ENCODE data around the gene TACR2. TPM values are rescaled to one million over a fixed set of nuclear protein-coding genes. Genes with fewer than 3 reads are reported as not detected.

Gene TACR2
- total RNA-seq, 4 donors from 2014 or later: 18.9 to 241 (median 78.9) TPM

DNA sequence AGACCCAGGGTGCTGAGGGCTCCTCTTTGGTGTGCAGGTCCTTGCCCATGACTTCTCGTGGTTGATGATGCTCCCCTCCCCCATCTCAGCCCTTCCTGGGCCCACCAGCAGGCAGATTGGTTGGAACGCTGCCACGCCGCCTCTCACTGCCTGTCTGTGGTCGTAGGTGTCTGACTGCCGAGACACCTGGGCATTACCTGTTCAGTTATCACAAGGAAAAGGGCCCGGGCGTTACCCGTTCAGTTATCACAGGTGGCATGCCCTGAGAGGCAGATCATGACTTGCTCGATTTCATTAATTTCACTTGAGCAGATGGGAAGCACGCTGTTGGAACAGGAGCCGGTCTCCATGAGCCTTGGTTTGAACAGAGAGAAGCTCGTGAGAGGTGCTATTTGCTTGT is 42.5 kb downstream of the TACR2 start:
- no peak overlapping the region for H3K4me3 ChIP-seq
- no peaks in the 10 kb centered on the region for H3K9me3 ChIP-seq
- no peak overlapping the region for H3K27ac ChIP-seq
- WGBS, 2 donors (ENCODE audit: low coverage in 1 of 2): 92 to 100% methylated on average over 2 to 13 of the region's 13 CpGs
- intact Hi-C loops (cut with DNase I; ENCODE audit: low total_unique reads): no loop called here
- peaks cover 4 to 13% (median 6%) of the 10 kb centered on the region in 4 donors for H3K4me1 ChIP-seq
- no peak for DNase-seq
- peaks cover 0 to 23% (median 6%) of the 10 kb centered on the region in 4 donors for H3K36me3 ChIP-seq
- in situ Hi-C loops (cut with MboI; ENCODE audit: low pct_ligation_motif_present in 1 of 4, low pct_unique_long_range_greater_than_20kb in 1 of 4, low sequenced_read_pairs in 3 of 4): no loop called here
- H3K27me3 ChIP-seq: no peaks in the 10 kb centered on the region
- TF ChIP-seq, protein P1, sequence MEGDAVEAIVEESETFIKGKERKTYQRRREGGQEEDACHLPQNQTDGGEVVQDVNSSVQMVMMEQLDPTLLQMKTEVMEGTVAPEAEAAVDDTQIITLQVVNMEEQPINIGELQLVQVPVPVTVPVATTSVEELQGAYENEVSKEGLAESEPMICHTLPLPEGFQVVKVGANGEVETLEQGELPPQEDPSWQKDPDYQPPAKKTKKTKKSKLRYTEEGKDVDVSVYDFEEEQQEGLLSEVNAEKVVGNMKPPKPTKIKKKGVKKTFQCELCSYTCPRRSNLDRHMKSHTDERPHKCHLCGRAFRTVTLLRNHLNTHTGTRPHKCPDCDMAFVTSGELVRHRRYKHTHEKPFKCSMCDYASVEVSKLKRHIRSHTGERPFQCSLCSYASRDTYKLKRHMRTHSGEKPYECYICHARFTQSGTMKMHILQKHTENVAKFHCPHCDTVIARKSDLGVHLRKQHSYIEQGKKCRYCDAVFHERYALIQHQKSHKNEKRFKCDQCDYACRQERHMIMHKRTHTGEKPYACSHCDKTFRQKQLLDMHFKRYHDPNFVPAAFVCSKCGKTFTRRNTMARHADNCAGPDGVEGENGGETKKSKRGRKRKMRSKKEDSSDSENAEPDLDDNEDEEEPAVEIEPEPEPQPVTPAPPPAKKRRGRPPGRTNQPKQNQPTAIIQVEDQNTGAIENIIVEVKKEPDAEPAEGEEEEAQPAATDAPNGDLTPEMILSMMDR (IDR thresholded peaks at IDR 0.05): no peak
- TF ChIP-seq POLR2A (IDR thresholded peaks at IDR 0.05): no peak
- TF ChIP-seq POLR2AphosphoS5 (IDR thresholded peaks at IDR 0.05): no peak
- TF ChIP-seq EP300 (IDR thresholded peaks at IDR 0.05; ENCODE audit: low read depth): no peak

DNA sequence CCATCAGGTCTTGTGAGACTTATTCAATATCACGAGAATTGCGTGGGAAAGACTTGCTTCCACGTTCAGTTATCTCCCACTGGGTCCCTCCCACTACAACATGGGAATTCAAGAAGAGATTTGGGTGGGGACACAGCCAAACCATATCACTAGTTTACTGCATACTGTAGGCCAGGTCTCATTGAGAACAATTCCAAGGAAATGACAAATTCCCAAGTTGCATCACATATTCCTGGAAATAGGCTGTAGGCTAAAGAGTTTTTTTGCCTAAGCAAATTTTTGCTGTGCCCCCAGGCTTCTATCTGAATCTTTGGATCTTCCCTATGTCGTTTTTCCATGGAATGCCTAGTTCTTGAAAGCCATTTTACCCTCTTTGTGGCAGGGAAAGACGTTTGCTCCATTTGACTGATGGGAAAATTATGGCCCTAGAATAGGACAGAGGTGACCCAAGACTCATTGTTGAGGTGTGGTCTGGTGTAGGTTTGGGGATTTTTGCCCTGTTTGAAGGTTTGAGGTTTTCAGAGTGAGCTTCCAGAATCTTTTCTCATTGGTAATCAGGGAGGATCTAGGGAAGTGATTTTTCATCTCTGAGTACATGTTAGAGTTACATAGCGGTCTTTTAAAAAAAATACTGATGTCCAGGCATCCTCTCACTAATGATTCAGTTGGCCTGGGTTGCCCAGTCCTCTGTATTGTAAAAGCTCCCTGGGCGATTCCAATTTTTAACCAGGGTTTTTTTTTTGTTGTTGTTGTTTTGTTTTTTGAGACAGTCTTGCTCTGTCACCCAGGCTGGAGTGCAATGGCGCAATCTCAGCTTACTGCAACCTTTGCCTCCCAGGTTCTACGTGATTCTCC is 44.4 kb downstream of the TACR2 start:
- H3K4me3 ChIP-seq: no peak overlapping the region
- H3K9me3 ChIP-seq: no peaks in the 10 kb centered on the region
- in situ Hi-C loops (cut with MboI; ENCODE audit: low pct_ligation_motif_present in 1 of 4, low pct_unique_long_range_greater_than_20kb in 1 of 4, low sequenced_read_pairs in 3 of 4) (no loop called here), intact Hi-C loops (cut with DNase I; ENCODE audit: low total_unique reads) (no loop called here)
- no peak for DNase-seq
- H3K27me3 ChIP-seq: no peaks in the 10 kb centered on the region
- peaks cover 0 to 19% (median 7%) of the 10 kb centered on the region in 4 donors for H3K36me3 ChIP-seq
- 90 to 91% methylated on average over 4 to 9 of the region's 9 CpGs for WGBS, 2 donors (ENCODE audit: low coverage in 1 of 2)
- no peak overlapping the region for H3K27ac ChIP-seq
- TF ChIP-seq EP300 (IDR thresholded peaks at IDR 0.05; ENCODE audit: low read depth): no peak
- TF ChIP-seq POLR2AphosphoS5 (IDR thresholded peaks at IDR 0.05): no peak
- TF ChIP-seq POLR2A (IDR thresholded peaks at IDR 0.05): no peak
- TF ChIP-seq, protein P1 (IDR thresholded peaks at IDR 0.05): no peak
- H3K4me1 ChIP-seq: peaks cover 2 to 8% (median 6%) of the 10 kb centered on the region in 4 donors

DNA sequence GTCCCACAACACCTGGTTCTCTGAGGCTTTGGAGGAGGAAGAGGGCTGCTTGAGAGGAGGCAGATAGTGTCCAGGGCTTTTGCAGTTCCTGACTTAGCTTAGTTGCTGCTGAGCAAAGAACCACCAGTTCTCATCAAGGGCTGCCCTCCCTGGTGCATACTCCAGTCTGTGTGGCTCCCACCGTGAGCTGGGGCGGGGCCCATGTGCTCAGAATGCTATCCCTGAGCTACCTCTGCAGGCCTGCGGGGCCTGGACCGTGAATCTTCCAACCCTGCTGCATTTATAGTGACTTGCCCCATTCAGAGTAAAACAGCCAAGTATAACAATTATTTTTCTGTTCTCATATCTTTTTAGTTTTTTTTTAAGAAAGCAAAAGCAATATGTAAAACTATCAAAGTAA is 49.2 kb downstream of the TACR2 start:
- H3K9me3 ChIP-seq: no peaks in the 10 kb centered on the region
- H3K36me3 ChIP-seq: peaks cover 0 to 23% (median 7%) of the 10 kb centered on the region in 4 donors
- no peak overlapping the region for H3K4me3 ChIP-seq
- WGBS, 2 donors (ENCODE audit: low coverage in 1 of 2): 83 to 88% methylated on average over 1 to 4 of the region's 4 CpGs
- DNase-seq: no peak
- intact Hi-C loops (cut with DNase I; ENCODE audit: low total_unique reads) (no loop called here), in situ Hi-C loops (cut with MboI; ENCODE audit: low pct_ligation_motif_present in 1 of 4, low pct_unique_long_range_greater_than_20kb in 1 of 4, low sequenced_read_pairs in 3 of 4) (no loop called here)
- TF ChIP-seq EP300 (IDR thresholded peaks at IDR 0.05; ENCODE audit: low read depth): no peak
- no peak for TF ChIP-seq POLR2AphosphoS5 (IDR thresholded peaks at IDR 0.05)
- no peak for TF ChIP-seq POLR2A (IDR thresholded peaks at IDR 0.05)
- TF ChIP-seq, protein P1 (IDR thresholded peaks at IDR 0.05): no peak
- no peaks in the 10 kb centered on the region for H3K27me3 ChIP-seq
- no peak overlapping the region for H3K27ac ChIP-seq
- H3K4me1 ChIP-seq: peaks cover 0 to 7% (median 6%) of the 10 kb centered on the region in 4 donors

DNA sequence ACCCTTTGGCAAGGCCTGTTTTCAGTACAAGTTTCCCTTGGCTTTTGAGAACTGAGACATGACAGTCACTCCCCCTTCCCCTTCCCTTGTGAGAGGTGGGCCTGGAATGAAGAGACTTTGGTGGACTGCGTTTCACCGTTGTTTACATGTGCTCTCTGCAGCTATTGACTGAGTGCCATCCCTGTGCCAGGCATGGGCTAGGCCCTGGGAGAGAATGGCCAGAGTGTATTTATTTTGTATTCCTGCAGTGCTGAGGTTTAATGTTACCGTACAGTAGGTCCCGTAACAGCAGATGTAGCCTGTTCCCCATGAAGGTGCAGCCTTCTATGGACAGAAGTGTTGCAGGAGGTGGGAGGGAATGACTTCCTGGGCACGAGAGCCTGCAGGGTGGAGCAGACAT is 50.0 kb downstream of the TACR2 start:
- Histone ChIP-seq H3K4me3 (no peak overlapping the region), H3K27me3 (no peaks in the 10 kb centered on the region), H3K4me1 (peaks cover under 1 to 14% (median 13%) of the 10 kb centered on the region in 4 donors), H3K27ac (no peak overlapping the region), H3K9me3 (no peaks in the 10 kb centered on the region), H3K36me3 (peaks cover 0 to 23% (median 7%) of the 10 kb centered on the region in 4 donors)
- intact Hi-C loops (cut with DNase I; ENCODE audit: low total_unique reads): no loop called here
- TF ChIP-seq, protein P1 (IDR thresholded peaks at IDR 0.05): no peak
- TF ChIP-seq POLR2AphosphoS5 (IDR thresholded peaks at IDR 0.05): no peak
- in situ Hi-C loops (cut with MboI; ENCODE audit: low pct_ligation_motif_present in 1 of 4, low pct_unique_long_range_greater_than_20kb in 1 of 4, low sequenced_read_pairs in 3 of 4): no loop called here
- 89 to 92% methylated on average over 2 to 5 of the region's 5 CpGs for WGBS, 2 donors (ENCODE audit: low coverage in 1 of 2)
- no peak for DNase-seq

Data from transverse colon (tissue), 4 donors.